Measurements from ENCODE around the gene RHOBTB1. TPM values are rescaled to one million over a fixed set of nuclear protein-coding genes. Genes with fewer than 3 reads are reported as not detected.

RHOBTB1 gene
- polyA plus RNA-seq, 2 donors, result 0.73 to 0.77 TPM

DNA sequence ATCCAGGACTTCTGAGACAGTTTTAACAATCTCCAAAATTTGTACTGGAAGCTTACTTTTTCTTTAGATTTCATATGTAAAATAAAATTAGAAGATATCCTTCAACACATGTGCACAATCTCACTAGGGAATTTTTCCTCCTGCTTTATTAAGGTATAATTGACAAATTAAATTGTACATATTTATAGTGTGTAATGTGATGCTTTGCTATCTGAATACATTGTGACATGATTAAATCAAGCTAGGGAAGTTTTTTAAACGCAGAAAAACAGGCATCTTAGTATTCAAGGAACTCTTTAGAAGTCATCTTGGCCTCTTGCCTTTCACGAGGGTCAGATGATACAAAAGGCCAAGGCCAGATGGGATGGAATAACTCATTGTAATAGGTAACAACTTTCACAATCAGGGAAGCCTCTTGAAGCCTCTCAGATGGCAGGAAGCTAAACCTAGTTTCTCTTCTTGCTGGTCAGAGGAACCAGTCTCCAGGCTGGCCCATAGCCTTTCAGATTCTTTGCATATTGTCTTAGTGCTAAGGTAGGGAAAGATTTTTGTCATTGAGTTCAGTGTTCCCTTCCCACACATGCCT is 78.7 kb downstream of the RHOBTB1 start:
- Histone ChIP-seq H3K27me3 (ENCODE audit: control insufficient read depth in 1 of 2, insufficient read depth in 2 of 2, low read length in 2 of 2) (no peaks in the 10 kb centered on the region), H3K9me3 (ENCODE audit: control insufficient read depth in 2 of 2, insufficient read depth in 1 of 2, low read depth in 1 of 2, low read length in 1 of 2) (no peaks in the 10 kb centered on the region), H3K27ac (ENCODE audit: low read depth in 2 of 2, low read length in 1 of 2) (no peak overlapping the region), H3K4me3 (ENCODE audit: low read depth in 1 of 2, low read length in 2 of 2) (no peak overlapping the region), H3K36me3 (ENCODE audit: control insufficient read depth in 2 of 2, insufficient read depth in 2 of 2, low read length in 1 of 2) (no peaks in the 10 kb centered on the region), H3K4me1 (ENCODE audit: control insufficient read depth in 2 of 2, insufficient read depth in 2 of 2, low read length in 1 of 2) (no peaks in the 10 kb centered on the region)
- 68 to 71% methylated on average over 2 of the region's 2 CpGs for WGBS, 2 donors

DNA sequence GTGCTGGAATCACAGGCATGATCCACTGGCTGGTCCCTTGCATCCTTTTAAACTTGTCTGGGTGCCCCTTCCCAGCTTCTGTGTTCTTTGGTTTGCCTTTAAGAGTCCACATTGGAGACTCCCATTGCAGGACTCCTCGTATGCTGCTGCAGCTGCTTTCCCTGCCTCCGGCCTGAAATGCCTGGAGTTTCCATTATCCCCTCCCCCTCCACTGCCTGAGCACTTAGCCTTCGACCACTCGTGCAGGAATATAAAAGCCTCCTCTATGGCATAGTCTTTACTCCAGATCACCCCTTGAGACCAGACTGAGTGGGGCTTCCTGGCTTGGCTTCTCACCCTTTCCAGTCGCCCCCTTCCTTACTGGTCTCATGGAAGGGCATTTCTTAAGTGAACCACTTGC is 80.2 kb downstream of the RHOBTB1 start:
- H3K9me3 ChIP-seq (ENCODE audit: control insufficient read depth in 2 of 2, insufficient read depth in 1 of 2, low read depth in 1 of 2, low read length in 1 of 2), result no peaks in the 10 kb centered on the region
- H3K4me1 ChIP-seq (ENCODE audit: control insufficient read depth in 2 of 2, insufficient read depth in 2 of 2, low read length in 1 of 2), result no peaks in the 10 kb centered on the region
- H3K27me3 ChIP-seq (ENCODE audit: control insufficient read depth in 1 of 2, insufficient read depth in 2 of 2, low read length in 2 of 2), result no peaks in the 10 kb centered on the region
- no peak overlapping the region for H3K27ac ChIP-seq (ENCODE audit: low read depth in 2 of 2, low read length in 1 of 2)
- no peaks in the 10 kb centered on the region for H3K36me3 ChIP-seq (ENCODE audit: control insufficient read depth in 2 of 2, insufficient read depth in 2 of 2, low read length in 1 of 2)
- H3K4me3 ChIP-seq (ENCODE audit: low read depth in 1 of 2, low read length in 2 of 2), result no peak overlapping the region
- 83 to 88% methylated on average over 5 of the region's 5 CpGs for WGBS, 2 donors

DNA sequence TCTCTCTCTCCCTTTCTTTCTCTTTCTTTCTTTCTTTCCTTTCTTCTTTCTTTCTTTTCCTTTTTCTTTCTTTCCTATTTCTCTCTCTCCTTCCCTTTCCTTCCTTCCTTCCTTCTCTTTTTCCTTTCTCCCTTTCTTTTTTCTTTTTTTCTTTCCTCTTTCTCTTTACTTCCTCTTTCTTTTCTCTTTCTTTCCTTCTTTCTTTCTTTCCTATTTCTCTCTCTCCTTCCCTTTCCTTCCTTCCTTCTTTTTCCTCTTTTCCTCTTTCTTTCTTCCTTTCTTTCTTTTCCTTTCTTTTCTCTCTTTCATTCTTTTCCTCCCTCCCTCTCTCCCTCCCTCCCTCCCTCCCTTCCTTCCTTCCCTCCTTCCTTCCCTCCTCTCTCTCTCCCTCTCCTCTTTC is 81.5 kb downstream of the RHOBTB1 start:
- no peaks in the 10 kb centered on the region for H3K27me3 ChIP-seq (ENCODE audit: control insufficient read depth in 1 of 2, insufficient read depth in 2 of 2, low read length in 2 of 2)

GRCh38 chr10:60856405-60856804 is 87.6 kb downstream of the RHOBTB1 start:
- Histone ChIP-seq H3K9me3 (ENCODE audit: control insufficient read depth in 2 of 2, insufficient read depth in 1 of 2, low read depth in 1 of 2, low read length in 1 of 2) (peaks cover 0 to 5% of the 10 kb centered on the region in 2 donors), H3K4me3 (ENCODE audit: low read depth in 1 of 2, low read length in 2 of 2) (no peak overlapping the region), H3K4me1 (ENCODE audit: control insufficient read depth in 2 of 2, insufficient read depth in 2 of 2, low read length in 1 of 2) (no peaks in the 10 kb centered on the region), H3K36me3 (ENCODE audit: control insufficient read depth in 2 of 2, insufficient read depth in 2 of 2, low read length in 1 of 2) (no peaks in the 10 kb centered on the region), H3K27me3 (ENCODE audit: control insufficient read depth in 1 of 2, insufficient read depth in 2 of 2, low read length in 2 of 2) (no peaks in the 10 kb centered on the region), H3K27ac (ENCODE audit: low read depth in 2 of 2, low read length in 1 of 2) (no peak overlapping the region)
- 89 to 100% methylated on average over 2 of the region's 2 CpGs for WGBS, 2 donors

More for the DNA sequence above, 81.5 kb downstream of the RHOBTB1 start:
- Histone ChIP-seq H3K27ac (ENCODE audit: low read depth in 2 of 2, low read length in 1 of 2) (no peak overlapping the region), H3K9me3 (ENCODE audit: control insufficient read depth in 2 of 2, insufficient read depth in 1 of 2, low read depth in 1 of 2, low read length in 1 of 2) (no peaks in the 10 kb centered on the region), H3K4me1 (ENCODE audit: control insufficient read depth in 2 of 2, insufficient read depth in 2 of 2, low read length in 1 of 2) (no peaks in the 10 kb centered on the region), H3K36me3 (ENCODE audit: control insufficient read depth in 2 of 2, insufficient read depth in 2 of 2, low read length in 1 of 2) (no peaks in the 10 kb centered on the region), H3K4me3 (ENCODE audit: low read depth in 1 of 2, low read length in 2 of 2) (no peak overlapping the region)

- 89 to 93% methylated on average over 3 of the region's 3 CpGs for WGBS, 2 donors
- no peak overlapping the region for H3K4me3 ChIP-seq (ENCODE audit: low read depth in 1 of 2, low read length in 2 of 2)
Observed at GRCh38 chr10:60853637-60854036, 90.3 kb downstream of the RHOBTB1 start.

GRCh38 chr10:60853107-60853506 is 90.9 kb downstream of the RHOBTB1 start:
- no peak overlapping the region for H3K27ac ChIP-seq (ENCODE audit: low read depth in 2 of 2, low read length in 1 of 2)
- WGBS, 2 donors, result 76 to 86% methylated on average over 4 of the region's 4 CpGs
- H3K4me1 ChIP-seq (ENCODE audit: control insufficient read depth in 2 of 2, insufficient read depth in 2 of 2, low read length in 1 of 2), result no peaks in the 10 kb centered on the region
- H3K27me3 ChIP-seq (ENCODE audit: control insufficient read depth in 1 of 2, insufficient read depth in 2 of 2, low read length in 2 of 2), result no peaks in the 10 kb centered on the region
- H3K9me3 ChIP-seq (ENCODE audit: control insufficient read depth in 2 of 2, insufficient read depth in 1 of 2, low read depth in 1 of 2, low read length in 1 of 2), result peaks cover 0 to 5% of the 10 kb centered on the region in 2 donors
- H3K4me3 ChIP-seq (ENCODE audit: low read depth in 1 of 2, low read length in 2 of 2), result no peak overlapping the region
- no peaks in the 10 kb centered on the region for H3K36me3 ChIP-seq (ENCODE audit: control insufficient read depth in 2 of 2, insufficient read depth in 2 of 2, low read length in 1 of 2)

More at GRCh38 chr10:60853637-60854036, 90.3 kb downstream of the RHOBTB1 start:
- Histone ChIP-seq H3K27me3 (ENCODE audit: control insufficient read depth in 1 of 2, insufficient read depth in 2 of 2, low read length in 2 of 2) (no peaks in the 10 kb centered on the region), H3K36me3 (ENCODE audit: control insufficient read depth in 2 of 2, insufficient read depth in 2 of 2, low read length in 1 of 2) (no peaks in the 10 kb centered on the region), H3K27ac (ENCODE audit: low read depth in 2 of 2, low read length in 1 of 2) (no peak overlapping the region), H3K9me3 (ENCODE audit: control insufficient read depth in 2 of 2, insufficient read depth in 1 of 2, low read depth in 1 of 2, low read length in 1 of 2) (peaks cover 0 to 5% of the 10 kb centered on the region in 2 donors), H3K4me1 (ENCODE audit: control insufficient read depth in 2 of 2, insufficient read depth in 2 of 2, low read length in 1 of 2) (no peaks in the 10 kb centered on the region)

DNA sequence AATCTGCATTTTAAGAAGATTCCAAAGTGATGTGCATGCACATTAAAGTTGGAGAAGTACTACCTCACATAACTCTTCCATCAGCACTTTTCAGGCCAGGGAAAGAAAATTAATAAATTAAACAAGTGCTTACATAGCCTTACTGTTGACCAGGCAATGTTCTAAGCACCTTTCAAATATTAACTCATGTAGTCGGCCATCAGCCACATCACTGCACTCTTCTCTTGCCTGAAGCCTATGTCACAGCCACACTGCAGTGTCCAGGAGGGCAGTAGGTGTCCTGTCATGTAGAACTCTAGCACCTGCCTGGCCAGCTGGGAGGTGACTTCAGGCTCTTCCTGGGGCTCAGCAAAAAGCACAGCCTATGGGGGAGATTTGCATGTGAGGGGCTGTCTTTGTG is 94.2 kb downstream of the RHOBTB1 start:
- WGBS, 2 donors, result 69 to 84% methylated on average over 1 of the region's 1 CpG
- no peak overlapping the region for H3K4me3 ChIP-seq (ENCODE audit: low read depth in 1 of 2, low read length in 2 of 2)
- no peak overlapping the region for H3K27ac ChIP-seq (ENCODE audit: low read depth in 2 of 2, low read length in 1 of 2)
- no peaks in the 10 kb centered on the region for H3K36me3 ChIP-seq (ENCODE audit: control insufficient read depth in 2 of 2, insufficient read depth in 2 of 2, low read length in 1 of 2)
- no peaks in the 10 kb centered on the region for H3K4me1 ChIP-seq (ENCODE audit: control insufficient read depth in 2 of 2, insufficient read depth in 2 of 2, low read length in 1 of 2)
- H3K27me3 ChIP-seq (ENCODE audit: control insufficient read depth in 1 of 2, insufficient read depth in 2 of 2, low read length in 2 of 2), result no peaks in the 10 kb centered on the region
- no peaks in the 10 kb centered on the region for H3K9me3 ChIP-seq (ENCODE audit: control insufficient read depth in 2 of 2, insufficient read depth in 1 of 2, low read depth in 1 of 2, low read length in 1 of 2)

DNA sequence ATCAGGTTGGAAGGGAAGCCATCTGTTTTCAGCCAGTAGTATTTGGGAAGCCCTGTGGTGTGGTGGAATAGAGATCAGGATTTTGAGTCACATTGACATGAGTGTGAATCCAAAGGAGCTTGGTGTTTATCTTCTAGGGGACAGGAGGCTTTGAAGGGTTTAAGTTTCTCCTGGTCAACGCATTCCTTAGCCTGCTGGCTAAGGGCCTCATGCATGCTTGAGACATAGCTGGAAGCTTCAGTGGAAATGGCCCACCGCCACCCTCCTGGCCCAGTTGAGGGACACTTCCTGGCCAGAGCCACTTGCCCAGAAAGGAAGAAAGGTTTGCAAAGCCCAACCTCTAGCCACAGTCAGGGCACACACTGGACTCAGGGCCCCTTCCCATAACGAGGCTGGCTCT is 94.8 kb downstream of the RHOBTB1 start:
- Histone ChIP-seq H3K4me3 (ENCODE audit: low read depth in 1 of 2, low read length in 2 of 2) (no peak overlapping the region), H3K36me3 (ENCODE audit: control insufficient read depth in 2 of 2, insufficient read depth in 2 of 2, low read length in 1 of 2) (no peaks in the 10 kb centered on the region), H3K27me3 (ENCODE audit: control insufficient read depth in 1 of 2, insufficient read depth in 2 of 2, low read length in 2 of 2) (no peaks in the 10 kb centered on the region), H3K9me3 (ENCODE audit: control insufficient read depth in 2 of 2, insufficient read depth in 1 of 2, low read depth in 1 of 2, low read length in 1 of 2) (no peaks in the 10 kb centered on the region), H3K4me1 (ENCODE audit: control insufficient read depth in 2 of 2, insufficient read depth in 2 of 2, low read length in 1 of 2) (no peaks in the 10 kb centered on the region), H3K27ac (ENCODE audit: low read depth in 2 of 2, low read length in 1 of 2) (no peak overlapping the region)
- 70 to 75% methylated on average over 2 to 3 of the region's 3 CpGs for WGBS, 2 donors

GRCh38 chr10:60848680-60849079 is 95.3 kb downstream of the RHOBTB1 start:
- Histone ChIP-seq H3K27ac (ENCODE audit: low read depth in 2 of 2, low read length in 1 of 2) (no peak overlapping the region), H3K27me3 (ENCODE audit: control insufficient read depth in 1 of 2, insufficient read depth in 2 of 2, low read length in 2 of 2) (no peaks in the 10 kb centered on the region)
- WGBS, 2 donors, result 88% methylated on average over 5 of the region's 5 CpGs

DNA sequence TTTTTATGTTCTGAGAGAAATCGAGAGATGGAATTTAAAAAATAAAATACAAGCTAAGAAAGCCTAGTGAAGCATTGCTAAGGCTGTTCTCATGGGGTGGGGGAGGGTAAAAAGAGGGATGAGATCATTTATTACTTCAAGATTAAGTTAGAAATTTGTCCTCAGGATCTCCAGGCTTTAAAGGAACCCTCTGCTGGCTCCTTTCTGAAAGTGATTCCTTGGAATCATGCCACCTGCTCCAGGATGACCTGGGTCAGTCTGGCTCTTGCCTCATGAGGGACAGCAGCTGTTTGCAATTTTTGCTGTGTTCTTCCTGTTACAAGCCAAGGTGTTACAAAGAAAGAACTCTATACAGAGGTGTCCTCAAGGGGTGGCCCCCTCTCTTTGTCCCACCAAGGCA is 95.9 kb downstream of the RHOBTB1 start:
- Histone ChIP-seq H3K27me3 (ENCODE audit: control insufficient read depth in 1 of 2, insufficient read depth in 2 of 2, low read length in 2 of 2) (no peaks in the 10 kb centered on the region), H3K4me3 (ENCODE audit: low read depth in 1 of 2, low read length in 2 of 2) (no peak overlapping the region), H3K27ac (ENCODE audit: low read depth in 2 of 2, low read length in 1 of 2) (no peak overlapping the region), H3K36me3 (ENCODE audit: control insufficient read depth in 2 of 2, insufficient read depth in 2 of 2, low read length in 1 of 2) (no peaks in the 10 kb centered on the region), H3K9me3 (ENCODE audit: control insufficient read depth in 2 of 2, insufficient read depth in 1 of 2, low read depth in 1 of 2, low read length in 1 of 2) (no peaks in the 10 kb centered on the region), H3K4me1 (ENCODE audit: control insufficient read depth in 2 of 2, insufficient read depth in 2 of 2, low read length in 1 of 2) (no peaks in the 10 kb centered on the region)
- 70 to 73% methylated on average over 1 of the region's 1 CpG for WGBS, 2 donors

More at GRCh38 chr10:60848680-60849079, 95.3 kb downstream of the RHOBTB1 start:
- no peaks in the 10 kb centered on the region for H3K4me1 ChIP-seq (ENCODE audit: control insufficient read depth in 2 of 2, insufficient read depth in 2 of 2, low read length in 1 of 2)
- H3K36me3 ChIP-seq (ENCODE audit: control insufficient read depth in 2 of 2, insufficient read depth in 2 of 2, low read length in 1 of 2), result no peaks in the 10 kb centered on the region
- no peak overlapping the region for H3K4me3 ChIP-seq (ENCODE audit: low read depth in 1 of 2, low read length in 2 of 2)
- no peaks in the 10 kb centered on the region for H3K9me3 ChIP-seq (ENCODE audit: control insufficient read depth in 2 of 2, insufficient read depth in 1 of 2, low read depth in 1 of 2, low read length in 1 of 2)
